CD4-positive, alpha-beta T cell treated with Interleukin-10 for 1 hour (primary cell): ENCODE measurements around the gene CGNL1.

Experiments used
- DNase-seq: peaks from one replicate; pipeline ENCODE4 v3.0.0-alpha.2; 2020

CGNL1 gene

DNA sequence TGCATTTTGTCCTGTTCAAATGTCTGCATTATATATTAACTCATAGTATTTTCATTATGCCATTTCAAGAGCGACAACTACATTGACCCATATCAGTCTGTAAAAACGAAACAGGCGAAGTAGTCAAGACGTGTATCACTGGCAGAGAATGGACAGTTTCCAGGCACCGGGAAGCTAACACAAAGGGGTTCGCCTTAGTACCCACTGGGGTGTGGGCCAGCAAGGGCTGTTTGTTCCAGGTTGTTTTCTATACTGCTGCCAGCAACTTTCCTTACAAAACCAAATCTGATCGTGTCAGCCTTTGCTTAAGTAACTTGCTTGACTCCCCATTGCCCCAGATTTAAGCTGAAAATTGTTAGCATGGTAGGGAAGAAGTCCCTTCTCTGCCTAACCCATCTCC, 87.1 kb downstream of the CGNL1 start:
- no peak for DNase-seq

DNA sequence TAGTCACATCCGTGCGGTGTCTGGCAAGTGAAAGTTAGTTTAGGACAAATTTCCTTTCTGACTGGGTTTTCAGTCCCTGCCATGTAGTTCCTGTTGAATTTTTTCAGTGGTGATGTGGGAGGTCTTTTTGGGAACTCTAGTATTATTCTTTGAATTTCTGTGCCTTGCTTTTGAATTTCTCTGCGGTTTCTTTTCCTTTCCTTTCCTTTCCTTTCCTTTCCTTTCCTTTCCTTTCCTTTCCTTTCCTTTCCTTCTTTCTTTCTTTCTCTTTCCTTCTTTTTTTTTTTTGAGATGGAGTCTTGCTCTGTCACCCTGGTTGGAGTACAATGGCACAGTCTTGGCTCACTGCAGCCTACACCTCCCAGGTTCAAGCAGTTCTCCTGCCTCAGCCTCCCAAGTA, 88.2 kb downstream of the CGNL1 start:
- DNase-seq: no peak

- DNase-seq: no peak
Measured at GRCh38 chr15:57468486-57468885, 92.2 kb downstream of the CGNL1 start.

GRCh38 chr15:57470543-57470942, 94.2 kb downstream of the CGNL1 start:
- DNase-seq: no peak

- no peak for DNase-seq
Measured at GRCh38 chr15:57472861-57473260, 96.6 kb downstream of the CGNL1 start.

GRCh38 chr15:57476533-57476975, 100.2 kb downstream of the CGNL1 start:
- DNase-seq: no peak

GRCh38 chr15:57477736-57478522, 101.6 kb downstream of the CGNL1 start:
- no peak for DNase-seq

- DNase-seq: no peak
Measured at GRCh38 chr15:57479005-57479404, 102.7 kb downstream of the CGNL1 start.

DNA sequence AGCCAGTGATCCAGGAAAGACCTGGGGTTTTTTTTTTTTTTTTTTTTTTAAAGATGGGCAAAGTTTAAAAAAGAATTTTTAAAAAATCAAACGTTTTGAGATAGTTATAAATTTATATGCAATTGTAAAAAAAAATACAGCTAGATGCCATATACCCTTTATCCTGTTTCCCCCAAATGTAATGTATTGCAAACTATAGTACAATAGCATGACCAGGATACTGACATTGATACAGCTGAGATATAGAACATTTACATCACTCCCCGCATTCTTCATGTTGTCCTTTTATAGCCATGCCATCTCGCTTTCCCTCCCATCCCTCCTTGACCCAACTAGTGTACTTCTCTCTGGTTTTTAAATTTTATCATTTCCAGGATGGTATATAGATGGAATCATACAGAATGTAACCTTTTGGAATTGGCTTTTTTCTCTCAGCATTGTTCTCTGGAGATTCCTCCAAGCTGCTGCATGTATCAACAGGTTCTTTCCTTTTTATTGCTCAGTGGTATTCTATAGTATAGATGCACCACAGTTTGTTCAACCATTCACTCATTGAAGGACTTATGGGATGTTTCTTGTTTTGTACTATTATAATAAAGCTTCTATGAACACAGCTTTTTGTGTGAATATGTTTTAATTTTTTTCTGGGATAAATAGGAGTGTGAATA, 104.9 kb downstream of the CGNL1 start:
- no peak for DNase-seq

GRCh38 chr15:57485869-57486268, 109.6 kb downstream of the CGNL1 start:
- no peak for DNase-seq

DNA sequence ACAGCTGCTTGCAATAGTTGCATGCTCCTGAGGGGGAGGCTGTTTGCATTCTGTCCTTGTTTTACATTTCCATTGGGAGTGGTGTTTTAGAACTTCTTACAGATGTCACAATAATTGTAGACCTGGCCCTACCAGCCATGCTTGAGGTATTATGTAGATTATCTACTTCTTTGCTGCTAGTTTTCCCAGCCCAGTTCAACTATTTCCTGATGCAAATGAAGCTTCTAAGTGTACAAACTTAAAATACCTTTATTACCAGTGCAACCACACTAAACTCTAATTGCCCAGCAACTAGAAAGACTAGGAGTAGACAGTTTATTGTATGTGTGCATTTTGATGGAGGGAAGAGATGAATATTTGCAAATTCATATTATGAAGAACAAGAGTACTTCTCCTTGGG, 110.5 kb downstream of the CGNL1 start:
- DNase-seq: no peak

- no peak for DNase-seq
Measured at GRCh38 chr15:57489122-57489521, 112.8 kb downstream of the CGNL1 start.

- no peak for DNase-seq
Measured at GRCh38 chr15:57493351-57493750, 117.0 kb downstream of the CGNL1 start.

GRCh38 chr15:57494581-57494980, 118.3 kb downstream of the CGNL1 start:
- no peak for DNase-seq

DNA sequence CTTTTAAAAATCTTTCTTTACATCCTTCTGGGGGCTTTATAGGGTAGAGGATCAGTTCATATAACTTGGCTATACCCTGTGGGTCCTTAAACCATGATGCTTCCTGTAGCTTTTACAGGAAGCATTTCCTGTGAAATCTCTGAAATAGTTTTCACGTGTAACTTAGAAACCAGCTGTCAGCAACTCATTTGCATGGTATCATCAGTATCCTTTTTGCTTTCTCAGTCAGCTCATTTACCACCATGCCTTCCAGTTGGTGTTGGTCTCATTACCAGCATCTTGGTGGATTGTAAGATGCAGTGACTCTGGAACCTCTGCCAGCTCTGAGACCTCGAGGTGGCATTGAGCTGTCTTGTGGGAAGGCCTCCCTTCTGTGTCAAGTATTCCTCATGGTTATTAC, 118.7 kb downstream of the CGNL1 start:
- no peak for DNase-seq

DNA sequence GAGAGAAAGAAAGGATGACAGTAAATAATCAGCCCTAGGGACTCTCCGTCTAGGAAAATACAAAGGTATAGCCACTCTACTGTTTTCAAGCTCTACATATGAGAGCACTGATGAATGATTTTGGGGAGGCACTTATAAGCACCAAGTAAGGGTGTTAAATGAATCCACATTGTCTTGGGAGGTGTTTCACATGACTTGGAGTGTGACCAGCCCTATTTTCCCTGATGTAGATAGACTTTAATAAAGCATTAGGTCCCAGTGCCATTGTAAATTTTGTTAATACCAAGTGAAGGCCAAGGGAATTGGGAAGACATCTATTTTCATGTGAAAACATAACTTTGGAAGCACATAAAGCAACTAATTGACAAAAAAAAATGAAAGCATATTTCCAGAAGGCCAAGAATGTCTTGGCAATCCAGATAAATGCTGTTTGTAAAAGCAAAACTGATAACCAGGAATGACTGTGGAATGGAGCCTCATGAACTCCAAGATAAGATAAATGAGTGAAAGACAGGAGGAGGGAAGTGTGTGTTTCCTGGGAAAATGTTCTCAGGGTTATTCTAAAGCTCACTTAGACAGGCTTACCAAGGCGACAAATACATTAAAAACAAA, 119.4 kb downstream of the CGNL1 start:
- DNase-seq: no peak

DNA sequence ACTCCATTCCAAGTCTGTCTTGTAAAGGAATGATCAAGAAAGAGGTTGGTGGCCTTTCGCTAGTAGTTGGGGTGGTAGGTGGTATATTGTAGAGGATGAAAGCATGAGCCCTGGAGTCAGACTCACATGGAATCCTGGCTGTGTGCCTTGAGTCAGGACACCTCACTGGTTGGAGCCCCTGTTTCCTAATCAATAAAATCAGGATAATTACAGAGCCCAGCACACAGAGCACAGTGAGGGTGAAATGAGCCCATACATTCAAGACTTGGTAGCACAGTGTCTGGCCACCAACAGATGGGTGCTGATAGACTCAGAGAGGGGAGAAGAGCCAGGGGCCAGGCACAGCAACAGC, 120.3 kb downstream of the CGNL1 start:
- no peak for DNase-seq

DNA sequence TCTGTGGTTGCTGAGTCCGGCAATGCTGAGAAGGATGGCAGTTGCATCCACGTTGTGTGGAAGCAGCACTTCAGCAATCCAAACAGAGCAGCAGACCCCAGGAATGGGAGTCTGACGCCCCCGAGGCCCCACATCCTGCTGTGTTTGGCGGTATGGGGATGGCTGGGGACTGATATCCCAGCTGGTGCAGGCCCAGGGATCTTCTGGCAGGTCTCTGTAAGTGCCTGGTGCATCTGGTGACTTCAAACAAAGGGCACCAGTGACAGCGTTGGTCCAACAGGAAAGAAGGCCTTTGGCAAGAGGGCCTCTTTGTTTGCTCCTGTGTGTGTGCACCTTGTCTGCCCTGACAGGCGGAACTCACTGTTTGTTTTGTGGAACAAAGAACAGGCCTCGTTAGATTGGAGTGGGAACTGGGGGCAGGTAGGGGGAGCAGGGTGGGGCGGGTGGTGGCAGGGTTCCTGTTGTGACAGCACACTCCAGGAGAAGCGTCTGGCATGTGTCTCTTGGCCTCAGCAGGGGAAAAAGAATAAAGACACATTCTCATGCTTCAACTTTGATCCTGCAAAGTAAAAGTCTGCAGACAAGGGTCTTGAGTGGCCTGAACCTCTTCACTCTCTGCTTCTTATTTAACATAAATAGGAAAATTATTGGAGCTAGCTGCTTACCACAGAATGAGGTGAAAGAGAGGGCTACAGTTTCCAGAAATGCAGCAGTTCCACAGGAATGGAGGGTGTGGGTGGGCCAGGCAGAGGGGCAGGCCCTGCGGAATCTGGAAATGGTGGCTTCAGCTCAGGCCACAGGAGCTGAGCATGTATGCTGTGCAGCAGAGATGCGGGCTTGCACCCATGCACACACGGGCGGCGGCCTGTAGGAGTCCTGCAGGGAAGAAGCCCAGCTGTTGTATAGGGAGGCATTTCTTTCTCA, 120.9 kb downstream of the CGNL1 start:
- DNase-seq: no peak

DNA sequence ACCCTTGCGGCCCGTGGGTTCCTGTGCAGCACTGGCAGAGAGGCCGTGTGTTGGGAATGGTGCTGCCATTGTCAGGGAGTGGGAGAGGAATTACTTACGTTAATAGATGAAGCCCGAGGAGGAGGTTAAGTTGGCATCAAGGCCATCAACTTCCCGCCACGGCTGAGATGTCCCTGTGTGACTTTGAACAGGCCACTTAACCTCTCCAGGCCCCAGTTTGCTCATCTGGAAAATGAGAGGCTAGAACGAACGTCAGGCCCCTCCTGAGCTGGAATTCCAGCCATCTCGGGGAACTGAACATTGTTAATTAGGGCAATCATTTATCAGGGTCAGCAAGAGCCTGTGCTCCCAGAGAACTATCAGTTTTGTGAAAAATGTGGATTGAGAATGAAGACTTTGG, 124.0 kb downstream of the CGNL1 start:
- no peak for DNase-seq

DNA sequence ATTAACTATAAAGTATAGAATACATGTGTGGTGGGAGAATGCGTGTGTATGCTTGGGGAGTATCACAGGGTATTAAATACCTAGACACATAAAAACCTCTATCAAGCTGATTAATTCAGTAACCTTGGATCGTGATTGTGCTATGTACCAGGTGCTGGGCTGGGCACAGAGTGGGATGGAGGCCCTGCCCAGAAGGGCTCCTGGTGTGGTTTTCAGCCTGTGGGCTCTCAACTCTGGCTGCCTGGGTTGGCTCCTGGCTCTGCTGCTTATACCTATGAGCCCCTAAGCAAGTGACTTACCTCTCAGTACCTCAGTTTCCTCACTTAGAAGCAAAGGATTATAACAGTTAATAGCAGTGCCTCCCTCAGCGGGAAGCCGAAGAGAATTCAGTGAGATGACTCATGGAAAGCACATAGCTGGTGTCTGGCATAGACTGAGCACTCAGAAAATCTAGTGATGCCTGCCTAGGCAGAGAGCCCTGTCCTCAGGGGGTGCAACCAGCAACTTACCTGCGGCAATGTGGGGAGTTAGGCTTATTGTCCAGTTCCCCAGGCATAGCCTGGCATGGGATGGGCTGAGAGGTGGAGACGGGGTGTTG, 124.8 kb downstream of the CGNL1 start:
- no peak for DNase-seq

DNA sequence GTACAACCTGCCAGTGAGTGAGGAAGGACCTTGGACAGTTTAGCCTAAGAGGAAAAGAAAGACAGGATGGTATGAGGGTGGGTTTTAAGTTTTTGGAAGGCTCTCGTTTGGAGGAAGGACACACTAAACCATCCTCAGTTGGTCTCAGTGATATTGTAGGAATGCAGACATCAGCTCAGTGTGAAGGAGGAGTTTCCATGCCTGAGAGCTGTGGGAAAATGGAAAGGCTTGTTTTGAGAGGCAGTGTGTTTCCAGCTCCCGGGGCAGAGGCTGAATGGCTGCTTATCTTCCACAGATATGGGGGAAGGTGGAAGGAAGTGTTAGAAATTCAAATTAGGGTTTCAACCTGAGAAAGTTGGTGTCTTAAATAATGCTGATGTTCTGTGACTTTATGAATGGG, 125.8 kb downstream of the CGNL1 start:
- no peak for DNase-seq

DNA sequence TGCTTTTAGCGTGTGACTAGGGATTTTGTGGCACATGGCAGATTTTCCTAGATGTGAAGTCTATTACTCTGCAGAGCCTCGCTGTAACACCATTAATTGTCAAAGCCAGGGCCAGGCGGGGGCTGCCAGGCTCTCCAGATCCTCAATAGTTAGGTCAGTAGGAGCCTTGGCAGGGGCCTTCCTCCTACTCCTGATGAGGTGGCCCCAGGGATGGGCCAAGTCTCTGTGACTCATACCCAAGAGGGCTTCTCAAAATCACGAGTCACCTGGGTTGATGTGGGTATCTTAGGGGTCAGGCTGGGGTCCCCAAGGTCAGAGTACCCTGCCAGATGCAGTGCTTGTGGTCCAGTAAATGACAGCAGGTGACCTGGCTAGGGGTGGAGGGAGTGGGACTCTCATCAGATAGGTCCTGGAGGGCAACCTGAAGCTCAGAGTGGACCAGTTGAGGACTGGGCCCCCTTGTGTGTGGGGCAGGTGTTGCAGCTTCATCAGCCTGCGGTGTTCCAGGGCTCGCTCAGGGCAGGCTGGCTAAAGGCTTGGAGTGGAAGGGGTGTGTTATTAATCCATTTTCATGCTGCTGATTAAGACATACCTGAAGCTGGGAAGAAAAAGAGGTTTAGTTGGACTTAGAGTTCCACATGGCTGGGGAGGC, 126.9 kb downstream of the CGNL1 start:
- no peak for DNase-seq
